MM.1S (cell line): Measurements from ENCODE around the gene COPB2.
A peak's percentile ranks its signal among the peaks of the same experiment; 100 is the strongest.

Experiments
- EZH2 ChIP-seq: fragments of 300-600 bp; sonication (generic); optimal IDR thresholded peaks from 2 replicates; pipeline ENCODE3; 2017; ENCODE audit warnings: low read depth, mild to moderate bottlenecking, antibody characterized with exemption, low read length, mixed read lengths
- EZH2phosphoT487 ChIP-seq: fragments of 300-600 bp; sonication (generic); IDR thresholded peaks from 2 replicates; pipeline ENCODE4 v1.6.1; 2018; ENCODE audit warnings: antibody characterized with exemption, low read length
- TF ChIP-seq, protein P1 (sequence below): fragments of 300-600 bp; sonication (generic); IDR thresholded peaks from 2 replicates; pipeline ENCODE4 v1.5.1; 2016; ENCODE audit warnings: antibody characterized with exemption, low read length, mixed read lengths

GRCh38 chr3:139353920-139354556 lies 35.4 kb downstream of the COPB2 start:
- TF ChIP-seq, protein P1, sequence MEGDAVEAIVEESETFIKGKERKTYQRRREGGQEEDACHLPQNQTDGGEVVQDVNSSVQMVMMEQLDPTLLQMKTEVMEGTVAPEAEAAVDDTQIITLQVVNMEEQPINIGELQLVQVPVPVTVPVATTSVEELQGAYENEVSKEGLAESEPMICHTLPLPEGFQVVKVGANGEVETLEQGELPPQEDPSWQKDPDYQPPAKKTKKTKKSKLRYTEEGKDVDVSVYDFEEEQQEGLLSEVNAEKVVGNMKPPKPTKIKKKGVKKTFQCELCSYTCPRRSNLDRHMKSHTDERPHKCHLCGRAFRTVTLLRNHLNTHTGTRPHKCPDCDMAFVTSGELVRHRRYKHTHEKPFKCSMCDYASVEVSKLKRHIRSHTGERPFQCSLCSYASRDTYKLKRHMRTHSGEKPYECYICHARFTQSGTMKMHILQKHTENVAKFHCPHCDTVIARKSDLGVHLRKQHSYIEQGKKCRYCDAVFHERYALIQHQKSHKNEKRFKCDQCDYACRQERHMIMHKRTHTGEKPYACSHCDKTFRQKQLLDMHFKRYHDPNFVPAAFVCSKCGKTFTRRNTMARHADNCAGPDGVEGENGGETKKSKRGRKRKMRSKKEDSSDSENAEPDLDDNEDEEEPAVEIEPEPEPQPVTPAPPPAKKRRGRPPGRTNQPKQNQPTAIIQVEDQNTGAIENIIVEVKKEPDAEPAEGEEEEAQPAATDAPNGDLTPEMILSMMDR = peak; percentile 65
- TF ChIP-seq EZH2 (no peak), EZH2phosphoT487 (no peak)
